SK-N-SH (cell line): ENCODE data around the gene BRICD5.

Experiments used
- CHD2 ChIP-seq: fragments of 150-350 bp; IDR thresholded peaks from 2 replicates; pipeline ENCODE4 v1.6.1; 2018; ENCODE audit warnings: low read length; ENCODE audit not compliant: partially characterized antibody
- EP300 ChIP-seq, 2 experiments: IDR thresholded peaks; 2 replicates each; pipeline versions ENCODE4 v1.4.0 to v1.6.1; 2012; ENCODE audit warnings: borderline replicate concordance in 1 of 2, low read depth in 1 of 2, low read length in 1 of 2
- TF ChIP-seq, protein P1 (sequence below): fragments of 200-600 bp; sonication (generic); IDR thresholded peaks from 2 replicates; pipeline ENCODE4 v1.6.1; 2017; ENCODE audit warnings: antibody characterized with exemption, mild to moderate bottlenecking, moderate library complexity

DNA sequence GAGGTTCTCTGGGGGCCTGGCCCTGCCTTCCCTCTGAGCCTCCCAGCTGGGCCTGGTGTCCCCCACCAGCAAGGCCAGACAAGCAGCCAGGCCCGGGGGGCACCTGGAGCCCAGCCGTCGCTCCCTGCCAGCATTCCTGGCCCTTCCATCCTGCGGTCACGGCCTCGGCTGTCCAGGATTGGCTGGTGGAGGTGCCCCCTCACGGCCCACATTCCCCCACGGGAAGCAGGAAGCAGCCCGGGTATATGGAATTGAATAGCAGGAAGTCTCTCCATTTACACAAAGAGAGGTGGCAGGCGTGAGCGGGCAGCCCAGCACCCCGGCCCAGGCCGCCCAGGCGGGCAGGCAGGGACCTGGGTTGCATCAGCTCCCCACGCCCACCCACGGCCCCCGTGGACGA, 40.6 kb downstream of the BRICD5 start:
- no peak for TF ChIP-seq EP300 (IDR thresholded peaks at IDR 0.05; ENCODE audit: borderline replicate concordance in 1 of 2, low read depth in 1 of 2, low read length in 1 of 2)
- TF ChIP-seq, protein P1, sequence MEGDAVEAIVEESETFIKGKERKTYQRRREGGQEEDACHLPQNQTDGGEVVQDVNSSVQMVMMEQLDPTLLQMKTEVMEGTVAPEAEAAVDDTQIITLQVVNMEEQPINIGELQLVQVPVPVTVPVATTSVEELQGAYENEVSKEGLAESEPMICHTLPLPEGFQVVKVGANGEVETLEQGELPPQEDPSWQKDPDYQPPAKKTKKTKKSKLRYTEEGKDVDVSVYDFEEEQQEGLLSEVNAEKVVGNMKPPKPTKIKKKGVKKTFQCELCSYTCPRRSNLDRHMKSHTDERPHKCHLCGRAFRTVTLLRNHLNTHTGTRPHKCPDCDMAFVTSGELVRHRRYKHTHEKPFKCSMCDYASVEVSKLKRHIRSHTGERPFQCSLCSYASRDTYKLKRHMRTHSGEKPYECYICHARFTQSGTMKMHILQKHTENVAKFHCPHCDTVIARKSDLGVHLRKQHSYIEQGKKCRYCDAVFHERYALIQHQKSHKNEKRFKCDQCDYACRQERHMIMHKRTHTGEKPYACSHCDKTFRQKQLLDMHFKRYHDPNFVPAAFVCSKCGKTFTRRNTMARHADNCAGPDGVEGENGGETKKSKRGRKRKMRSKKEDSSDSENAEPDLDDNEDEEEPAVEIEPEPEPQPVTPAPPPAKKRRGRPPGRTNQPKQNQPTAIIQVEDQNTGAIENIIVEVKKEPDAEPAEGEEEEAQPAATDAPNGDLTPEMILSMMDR = no peak
- no peak for TF ChIP-seq CHD2
